Activated T-helper 17 cell treated with anti-CD3 and anti-CD28 coated beads, Interleukin-2, amount 50 U/mL, for 72 hours (primary cell): ENCODE results near the gene PACSIN2. TPM values are rescaled to one million over a fixed set of nuclear protein-coding genes. Genes with fewer than 3 reads are reported as not detected.

Experiments
- ATAC-seq: fragments of 150-1000 bp; cut with Tn5 transposase; replicated peaks from 2 replicates; pipeline ENCODE4 v1.10.0; 2021; ENCODE audit warnings: mild to moderate bottlenecking, moderate library complexity
- H3K27ac Mint-ChIP-seq: one replicate; pipeline ENCODE4 v1.8.0; 2022; ENCODE audit warnings: mixed read lengths
- H3K27me3 Mint-ChIP-seq: one replicate; pipeline ENCODE4 v1.8.0; 2022; ENCODE audit warnings: mixed read lengths
- H3K36me3 Mint-ChIP-seq: one replicate; pipeline ENCODE4 v1.8.0; 2022; ENCODE audit warnings: low read depth, mild to moderate bottlenecking, mixed read lengths
- H3K4me1 Mint-ChIP-seq: one replicate; pipeline ENCODE4 v1.8.0; 2022; ENCODE audit warnings: mixed read lengths
- H3K4me3 Mint-ChIP-seq: one replicate; pipeline ENCODE4 v1.8.0; 2022; ENCODE audit warnings: mild to moderate bottlenecking, mixed read lengths
- H3K9me3 Mint-ChIP-seq: one replicate; pipeline ENCODE4 v1.8.0; 2022; ENCODE audit warnings: mixed read lengths
- total RNA-seq, 2 donors: library from RNA; stranded (reverse); gene quantifications; one replicate each; pipeline ENCODE4 v1.2.3, GENCODE V29; 2022

PACSIN2 gene
- total RNA-seq, 2 donors from 2014 or later: 22.9 to 26.3 TPM

- Mint-ChIP-seq H3K36me3 (peaks cover 5% of the 10 kb centered on the region), H3K4me3 (no peak overlapping the region)
- ATAC-seq: peak; percentile 26
These were observed 23.8 kb downstream of the PACSIN2 start for GRCh38 chr22:42991010-42991651.

GRCh38 chr22:42990131-42990838 lies 24.7 kb downstream of the PACSIN2 start:
- ATAC-seq: peak; percentile 28
- H3K4me3 Mint-ChIP-seq: no peak overlapping the region
- H3K4me1 Mint-ChIP-seq: peaks cover 15% of the 10 kb centered on the region
- H3K27ac Mint-ChIP-seq: no peak overlapping the region
- H3K36me3 Mint-ChIP-seq: peaks cover 5% of the 10 kb centered on the region
- no peaks in the 10 kb centered on the region for H3K9me3 Mint-ChIP-seq
- H3K27me3 Mint-ChIP-seq: no peaks in the 10 kb centered on the region

More at GRCh38 chr22:42991010-42991651, 23.8 kb downstream of the PACSIN2 start:
- Mint-ChIP-seq H3K27me3 (no peaks in the 10 kb centered on the region), H3K27ac (no peak overlapping the region), H3K9me3 (no peaks in the 10 kb centered on the region), H3K4me1 (peaks cover 11% of the 10 kb centered on the region)

GRCh38 chr22:42986115-42986514 lies 28.8 kb downstream of the PACSIN2 start:
- peaks cover 15% of the 10 kb centered on the region for H3K4me1 Mint-ChIP-seq
- H3K27me3 Mint-ChIP-seq: no peaks in the 10 kb centered on the region
- no peaks in the 10 kb centered on the region for H3K36me3 Mint-ChIP-seq
- H3K4me3 Mint-ChIP-seq: no peak overlapping the region
- no peaks in the 10 kb centered on the region for H3K9me3 Mint-ChIP-seq
- H3K27ac Mint-ChIP-seq: no peak overlapping the region
- ATAC-seq: no peak

- H3K36me3 Mint-ChIP-seq: no peaks in the 10 kb centered on the region
- H3K9me3 Mint-ChIP-seq: no peaks in the 10 kb centered on the region
- no peak overlapping the region for H3K27ac Mint-ChIP-seq
- peaks cover 15% of the 10 kb centered on the region for H3K4me1 Mint-ChIP-seq
- no peak overlapping the region for H3K4me3 Mint-ChIP-seq
- H3K27me3 Mint-ChIP-seq: no peaks in the 10 kb centered on the region
- ATAC-seq: no peak
These were observed 29.4 kb downstream of the PACSIN2 start for GRCh38 chr22:42985531-42985905.

GRCh38 chr22:42984814-42985530 lies 30.0 kb downstream of the PACSIN2 start:
- Mint-ChIP-seq H3K4me1 (peaks cover 15% of the 10 kb centered on the region), H3K27ac (no peak overlapping the region), H3K4me3 (no peak overlapping the region), H3K27me3 (no peaks in the 10 kb centered on the region), H3K36me3 (no peaks in the 10 kb centered on the region), H3K9me3 (no peaks in the 10 kb centered on the region)
- ATAC-seq: no peak

GRCh38 chr22:42984397-42984796 lies 30.6 kb downstream of the PACSIN2 start:
- ATAC-seq: no peak
- H3K9me3 Mint-ChIP-seq: no peaks in the 10 kb centered on the region
- H3K4me1 Mint-ChIP-seq: peaks cover 15% of the 10 kb centered on the region
- no peak overlapping the region for H3K4me3 Mint-ChIP-seq
- H3K36me3 Mint-ChIP-seq: no peaks in the 10 kb centered on the region
- H3K27ac Mint-ChIP-seq: no peak overlapping the region
- no peaks in the 10 kb centered on the region for H3K27me3 Mint-ChIP-seq

GRCh38 chr22:42983470-42983869 lies 31.5 kb downstream of the PACSIN2 start:
- Mint-ChIP-seq H3K4me1 (peaks cover 20% of the 10 kb centered on the region), H3K27ac (no peak overlapping the region), H3K36me3 (no peaks in the 10 kb centered on the region), H3K27me3 (no peaks in the 10 kb centered on the region), H3K9me3 (no peaks in the 10 kb centered on the region), H3K4me3 (no peak overlapping the region)
- ATAC-seq: no peak

- Mint-ChIP-seq H3K27ac (no peak overlapping the region), H3K36me3 (no peaks in the 10 kb centered on the region), H3K4me1 (peaks cover 14% of the 10 kb centered on the region), H3K27me3 (no peaks in the 10 kb centered on the region), H3K9me3 (no peaks in the 10 kb centered on the region), H3K4me3 (no peak overlapping the region)
- ATAC-seq: no peak
These were observed 35.3 kb downstream of the PACSIN2 start for GRCh38 chr22:42979606-42980005.

- Mint-ChIP-seq H3K9me3 (no peaks in the 10 kb centered on the region), H3K27ac (peak overlapping the region; percentile 5), H3K4me1 (peaks cover 22% of the 10 kb centered on the region), H3K27me3 (no peaks in the 10 kb centered on the region), H3K4me3 (no peak overlapping the region), H3K36me3 (no peaks in the 10 kb centered on the region)
- peak; percentile 16 for ATAC-seq
These were observed 36.4 kb downstream of the PACSIN2 start for GRCh38 chr22:42978453-42979103.

- Mint-ChIP-seq H3K4me3 (no peak overlapping the region), H3K27me3 (no peaks in the 10 kb centered on the region)
These were observed 37.4 kb downstream of the PACSIN2 start for GRCh38 chr22:42977569-42977968.

GRCh38 chr22:42976217-42976933 lies 38.6 kb downstream of the PACSIN2 start:
- Mint-ChIP-seq H3K36me3 (no peaks in the 10 kb centered on the region), H3K9me3 (no peaks in the 10 kb centered on the region), H3K4me1 (peaks cover 35% of the 10 kb centered on the region), H3K27me3 (no peaks in the 10 kb centered on the region), H3K27ac (no peak overlapping the region), H3K4me3 (no peak overlapping the region)
- no peak for ATAC-seq

More at GRCh38 chr22:42977569-42977968, 37.4 kb downstream of the PACSIN2 start:
- ATAC-seq: no peak
- Mint-ChIP-seq H3K36me3 (no peaks in the 10 kb centered on the region), H3K27ac (peak overlapping the region; percentile 5), H3K9me3 (no peaks in the 10 kb centered on the region), H3K4me1 (peaks cover 31% of the 10 kb centered on the region)

- no peak overlapping the region for H3K27ac Mint-ChIP-seq
- H3K36me3 Mint-ChIP-seq: peaks cover 6% of the 10 kb centered on the region
- H3K27me3 Mint-ChIP-seq: no peaks in the 10 kb centered on the region
- H3K4me3 Mint-ChIP-seq: no peak overlapping the region
- peaks cover 41% of the 10 kb centered on the region for H3K4me1 Mint-ChIP-seq
- ATAC-seq: no peak
- no peaks in the 10 kb centered on the region for H3K9me3 Mint-ChIP-seq
These were observed 40.7 kb downstream of the PACSIN2 start for GRCh38 chr22:42974223-42974622.

GRCh38 chr22:42973536-42973881 lies 41.4 kb downstream of the PACSIN2 start:
- Mint-ChIP-seq H3K27me3 (no peaks in the 10 kb centered on the region), H3K9me3 (no peaks in the 10 kb centered on the region), H3K27ac (no peak overlapping the region), H3K36me3 (peaks cover 7% of the 10 kb centered on the region), H3K4me3 (no peak overlapping the region), H3K4me1 (peaks cover 37% of the 10 kb centered on the region)
- ATAC-seq: no peak
